Superior temporal gyrus (tissue), 1 donor: Measurements from ENCODE around the gene SLC46A1.
A peak's percentile ranks its signal among the peaks of the same experiment; 100 is the strongest.
"Not testable (repeated sequence)": the region's sequence is repeated elsewhere in the genome, so short reads cannot be mapped to it uniquely, and the experiment has no call there.

Experiments used
- DNase-seq: peaks from one replicate; pipeline ENCODE4 v3.0.0-alpha.2; 2016; ENCODE audit errors: extremely low spot score

The SLC46A1 gene

DNA sequence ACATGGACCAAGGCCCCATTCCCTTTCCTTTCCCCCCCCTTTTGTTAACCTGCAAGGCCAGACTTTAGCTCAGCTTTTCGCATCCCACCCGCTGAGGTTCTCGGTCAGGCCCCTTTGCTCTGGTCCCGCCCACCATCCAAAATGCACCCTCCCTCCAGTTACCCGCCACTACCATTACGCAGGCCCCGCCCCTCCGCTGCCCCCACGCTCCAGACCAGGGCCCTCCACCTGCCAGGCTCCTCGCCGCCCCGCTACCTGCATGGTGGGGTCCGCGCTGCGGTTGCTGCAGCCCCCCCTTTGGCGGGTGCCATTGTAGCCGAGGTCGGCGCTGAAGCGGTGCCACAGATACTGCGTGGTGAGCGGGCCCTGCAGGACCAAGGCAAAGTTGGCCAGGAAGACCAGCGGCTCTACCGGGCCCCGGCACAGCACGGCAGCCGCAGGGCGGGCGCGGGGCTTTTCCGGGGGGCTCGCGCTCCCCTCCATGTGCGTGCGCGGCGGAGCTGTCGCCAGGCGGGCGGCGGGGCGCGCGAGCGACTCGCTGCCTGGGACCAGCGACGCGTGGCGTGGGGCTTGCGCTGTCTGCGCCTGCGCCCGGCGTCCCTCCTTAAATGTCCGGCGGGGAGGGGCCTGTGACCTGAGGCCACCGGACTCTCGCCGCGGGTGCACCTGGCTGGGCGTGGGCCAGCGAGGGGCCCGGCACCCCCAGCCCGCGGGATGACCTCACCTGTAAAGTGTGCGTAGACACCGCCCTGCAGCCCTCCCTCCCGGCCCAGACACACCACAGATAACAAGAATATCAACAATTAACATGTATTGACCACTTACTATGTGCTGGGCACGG is at the start of gene SLC46A1:
Gene SLC46A1 (minus strand): TSS at position 581 of the 841 bp plus-strand sequence. CDS start 98 bp downstream, at position 483.
- DNase-seq, result peak; percentile 60

- DNase-seq, result no peak
Observed at GRCh38 chr17:28449859-28450258, 43.8 kb upstream of the SLC46A1 start.

GRCh38 chr17:28447396-28447760 is 41.4 kb upstream of the SLC46A1 start:
- no peak for DNase-seq

- no peak for DNase-seq
Observed at GRCh38 chr17:28446716-28447395, 40.8 kb upstream of the SLC46A1 start.

- no peak for DNase-seq
Observed at GRCh38 chr17:28443901-28444638, 38.1 kb upstream of the SLC46A1 start.

DNA sequence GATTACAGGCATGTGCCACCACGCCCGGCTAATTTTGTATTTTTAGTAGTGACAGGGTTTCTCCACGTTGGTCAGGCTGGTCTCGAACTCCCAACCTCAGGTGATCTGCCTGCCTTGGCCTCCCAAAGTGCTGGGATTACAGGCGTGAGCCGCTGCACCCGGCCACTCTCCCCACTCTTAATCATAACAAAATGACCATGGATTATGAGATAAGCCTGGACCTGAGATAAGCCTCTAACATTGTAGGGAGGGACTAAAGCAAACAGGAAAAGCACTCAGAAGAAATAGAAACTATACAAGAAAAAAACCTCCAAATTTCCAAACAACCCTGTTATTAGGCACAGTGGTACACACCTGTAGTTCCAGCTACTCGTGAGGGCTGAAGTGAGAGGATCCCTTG is 28.3 kb upstream of the SLC46A1 start:
- not testable (repeated sequence) for DNase-seq

- DNase-seq, result no peak
Observed at GRCh38 chr17:28433721-28434120, 27.7 kb upstream of the SLC46A1 start.

DNA sequence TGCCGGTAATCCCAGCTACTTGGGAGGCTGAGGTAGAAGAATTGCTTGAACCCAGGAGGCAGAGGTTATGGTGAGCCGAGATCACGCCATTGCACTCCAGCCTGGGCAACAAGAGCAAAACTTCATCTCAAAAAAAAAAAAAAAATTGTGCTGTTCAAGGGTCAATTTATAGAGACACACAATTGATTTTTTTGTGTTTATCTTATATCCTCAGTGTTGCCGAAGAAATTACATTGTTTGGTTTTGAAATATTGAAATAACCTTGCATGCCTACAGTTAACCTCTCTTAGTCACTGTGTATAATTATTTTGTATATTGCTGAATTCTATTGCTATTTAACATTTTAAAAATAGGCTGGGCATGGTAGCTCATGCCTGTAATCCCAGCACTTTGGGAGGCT is 22.0 kb upstream of the SLC46A1 start:
- DNase-seq, result not testable (repeated sequence)

GRCh38 chr17:28427371-28427770 is 21.4 kb upstream of the SLC46A1 start:
- DNase-seq, result no peak

DNA sequence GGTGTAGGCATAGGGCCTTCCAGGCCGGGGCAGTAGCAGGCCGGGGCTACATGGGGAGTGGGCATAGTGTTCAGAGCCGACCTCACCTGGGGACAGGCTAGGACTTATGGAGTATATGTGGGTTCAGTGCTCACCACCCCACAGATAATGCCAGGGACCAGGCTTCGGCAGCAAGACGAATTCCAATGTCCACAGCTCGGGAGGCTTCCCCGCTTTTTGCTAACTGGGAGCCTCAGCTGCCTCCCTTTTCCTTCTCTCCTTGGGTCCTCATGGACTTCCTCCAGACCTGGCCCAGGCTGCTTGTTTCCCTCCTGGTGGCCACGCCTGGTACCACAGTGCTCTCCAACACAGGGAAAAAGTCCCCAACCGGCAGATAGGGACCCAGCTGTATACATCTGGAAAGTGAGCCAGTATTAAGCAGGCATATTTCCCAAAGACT is 20.1 kb upstream of the SLC46A1 start:
- DNase-seq, result no peak

- DNase-seq, result no peak
Observed at GRCh38 chr17:28425206-28425605, 19.2 kb upstream of the SLC46A1 start.

DNA sequence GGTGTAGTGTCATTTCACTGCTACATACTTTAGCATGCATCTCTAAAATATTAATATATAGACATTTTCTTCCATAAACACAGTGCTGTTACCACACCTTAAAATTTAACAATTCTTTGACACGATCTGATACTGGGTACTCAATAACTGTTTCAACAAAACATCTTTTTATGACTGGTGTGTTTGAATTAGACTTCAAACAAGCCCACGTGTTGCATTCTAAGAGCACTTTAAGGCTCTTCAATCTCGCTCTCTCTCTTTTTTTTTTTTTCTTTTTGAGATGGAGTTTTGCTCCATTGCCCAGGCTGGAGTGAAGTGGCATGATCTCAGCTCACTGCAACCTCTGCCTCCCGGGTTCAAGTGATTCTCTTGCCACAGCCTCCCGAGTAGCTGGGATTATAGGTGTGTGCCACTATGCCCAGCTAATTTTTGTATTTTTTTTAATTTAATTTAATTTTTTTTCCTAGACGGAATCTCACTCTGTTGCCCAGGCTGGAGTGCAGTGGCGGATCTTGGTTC is 15.8 kb upstream of the SLC46A1 start:
- no peak for DNase-seq

DNA sequence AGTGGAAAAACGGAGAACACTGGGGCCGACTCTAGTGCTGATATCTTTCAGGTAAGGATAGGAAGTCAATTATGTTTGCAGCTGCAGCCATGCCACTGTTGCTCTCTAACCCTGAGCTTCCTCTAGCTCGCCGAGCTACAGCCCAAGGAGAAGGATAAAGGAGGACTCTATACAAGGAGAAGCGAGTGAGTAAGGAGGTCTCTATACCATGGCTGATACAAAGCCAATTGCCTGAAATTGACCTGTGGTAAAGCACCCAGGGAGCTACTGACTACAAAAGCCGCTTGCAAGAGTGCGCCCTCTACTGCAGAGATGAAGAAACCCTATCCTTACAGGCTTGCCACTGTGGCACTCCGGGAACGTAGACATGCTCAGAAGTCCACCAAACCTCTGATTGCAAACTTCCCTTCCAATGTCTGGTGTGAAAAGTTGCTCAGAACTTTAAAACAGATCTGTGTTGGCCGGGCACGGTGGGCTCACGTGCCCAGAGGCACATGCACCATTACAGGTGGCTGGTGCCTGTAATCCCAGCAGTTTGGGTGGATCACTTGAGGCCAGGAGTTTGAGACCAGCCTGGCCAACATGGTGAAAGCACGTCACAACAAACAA is 10.8 kb upstream of the SLC46A1 start:
- peak; percentile 38 for DNase-seq

DNA sequence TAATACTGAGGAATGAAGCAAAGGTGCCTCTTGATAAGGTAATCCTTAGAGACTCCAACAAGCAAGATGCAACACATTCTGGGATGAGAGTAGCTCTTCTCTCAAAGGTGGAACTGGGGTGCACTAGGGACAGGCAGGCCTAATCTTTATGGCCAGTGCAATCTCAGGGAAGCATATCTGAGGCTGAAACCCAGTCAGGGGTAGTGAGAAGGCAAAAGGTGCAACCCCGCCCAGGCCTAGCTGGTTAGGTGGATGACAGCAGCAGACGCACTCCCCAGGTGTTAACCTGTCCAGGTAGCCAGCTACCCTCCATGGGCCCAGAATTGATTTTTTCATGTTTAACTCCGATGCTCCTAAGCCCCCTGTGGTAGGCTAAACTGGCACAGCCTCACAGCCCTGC is 9.9 kb upstream of the SLC46A1 start:
- no peak for DNase-seq

DNA sequence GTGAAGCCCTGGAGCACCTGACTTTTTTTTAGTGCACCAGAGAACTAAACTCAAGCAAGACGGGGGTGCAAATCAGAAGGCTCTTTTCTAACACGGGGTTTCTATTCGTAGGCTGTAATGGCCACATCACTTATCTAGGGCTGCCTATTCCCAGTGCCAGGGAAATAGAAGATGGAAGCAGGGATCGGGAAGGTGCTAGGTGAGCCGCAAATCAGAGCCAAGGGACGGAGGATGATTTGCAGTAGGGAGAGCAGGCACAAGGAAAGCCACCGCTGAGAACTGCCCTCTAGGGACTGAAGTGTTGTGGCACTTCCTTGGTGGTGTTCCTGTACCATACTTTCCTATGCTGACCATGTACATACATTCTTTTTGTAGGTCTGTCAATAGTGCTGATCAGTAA is 7.8 kb upstream of the SLC46A1 start:
- no peak for DNase-seq

GRCh38 chr17:28412099-28412498 is 6.1 kb upstream of the SLC46A1 start:
- no peak for DNase-seq

GRCh38 chr17:28407974-28408306 is 1.9 kb upstream of the SLC46A1 start:
- no peak for DNase-seq

DNA sequence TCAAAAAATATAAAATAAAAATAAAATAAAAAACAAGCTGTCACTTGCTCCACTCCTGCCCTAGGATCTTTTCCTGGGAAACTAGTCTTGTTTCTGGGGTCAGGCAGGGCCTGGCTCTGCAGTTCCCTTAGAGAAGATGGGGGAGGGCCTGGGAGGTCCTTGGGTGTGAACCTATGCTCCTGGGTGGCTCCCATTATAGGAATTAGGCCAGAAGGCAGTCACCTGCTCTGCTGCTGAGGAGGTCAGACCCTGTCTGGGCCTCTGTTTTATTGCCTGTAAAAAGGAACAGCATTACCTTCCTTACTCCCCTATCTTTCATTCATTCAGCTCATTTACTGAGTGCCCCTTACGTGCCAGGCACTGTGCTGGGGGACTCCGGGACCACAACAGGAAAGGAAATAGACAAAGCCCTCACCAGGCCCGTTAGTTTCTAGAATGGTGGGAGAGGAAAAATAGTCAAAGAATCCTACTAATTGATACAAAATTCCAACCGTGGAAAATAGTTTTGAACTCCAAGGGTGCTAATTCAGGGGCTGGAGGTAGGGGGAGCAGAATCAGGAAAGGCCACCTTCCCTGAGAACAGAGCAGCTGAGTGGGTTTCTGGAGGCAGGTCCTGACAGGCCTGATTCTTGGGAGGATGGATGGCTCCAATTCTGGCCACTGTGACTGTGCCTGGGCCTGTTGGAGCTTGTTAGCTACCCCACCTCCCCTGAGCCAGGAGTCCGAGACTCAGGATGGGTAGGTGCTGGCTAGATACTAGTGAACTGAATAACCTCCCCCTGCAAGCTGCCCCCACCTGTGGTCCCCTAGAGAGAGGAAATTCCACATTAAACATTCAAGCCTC is 1.3 kb upstream of the SLC46A1 start:
- DNase-seq, result no peak

DNA sequence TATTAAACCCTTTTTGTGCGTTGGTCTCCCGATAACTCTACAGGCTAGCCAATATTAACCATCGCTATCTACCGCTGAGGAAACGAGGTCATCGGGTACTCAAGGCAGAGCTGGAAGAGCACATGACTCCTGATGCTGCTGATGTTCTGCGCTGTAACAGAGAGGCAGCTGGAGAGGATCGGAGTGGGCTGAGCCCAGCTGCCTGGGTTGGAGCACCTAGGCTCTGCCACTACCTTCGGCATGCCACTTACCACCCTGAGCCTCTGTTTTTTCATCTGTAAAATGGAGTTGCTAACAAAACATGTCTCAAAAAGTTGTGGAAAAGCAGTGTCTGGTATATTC is 432 bp upstream of the SLC46A1 start:
- peak; percentile 48 for DNase-seq

GRCh38 chr17:28404812-28405570 is 1.0 kb downstream of the SLC46A1 start:
- no peak for DNase-seq
